GM18907 (cell line): ENCODE measurements around the gene MRPS18B.

Experiments used
- ATAC-seq: cut with Tn5 transposase; IDR thresholded peaks from one replicate; pipeline ENCODE4 v1.9.1; 2021; ENCODE audit warnings: mild to moderate bottlenecking, moderate library complexity; ENCODE audit not compliant: unreplicated experiment

MRPS18B gene

GRCh38 chr6:30617565-30618269 lies at the start of gene MRPS18B:
TSS of gene MRPS18B (plus strand) at chr6:30617840. CDS start at chr6:30617866, 26 bp downstream.
- ATAC-seq, result peak; percentile 80

- no peak for ATAC-seq
These were observed 49.4 kb upstream of the MRPS18B start for GRCh38 chr6:30568245-30568644.

GRCh38 chr6:30570263-30570662 lies 47.4 kb upstream of the MRPS18B start:
- ATAC-seq, result no peak

GRCh38 chr6:30570740-30571074 lies 46.9 kb upstream of the MRPS18B start:
- peak; percentile 21 for ATAC-seq

- peak; percentile 91 for ATAC-seq
These were observed 46.4 kb upstream of the MRPS18B start, which contains the start of gene ABCF1 for GRCh38 chr6:30571075-30571761. TSS of gene ABCF1 (plus strand) at chr6:30571442. CDS start at chr6:30571488, 46 bp downstream.

GRCh38 chr6:30571762-30572082 lies 45.9 kb upstream of the MRPS18B start:
- peak; percentile 1 for ATAC-seq

- no peak for ATAC-seq
These were observed 45.5 kb upstream of the MRPS18B start for GRCh38 chr6:30572148-30572547.

- ATAC-seq, result no peak
These were observed 44.5 kb upstream of the MRPS18B start for GRCh38 chr6:30573113-30573512.

GRCh38 chr6:30578051-30578450 lies 39.6 kb upstream of the MRPS18B start:
- ATAC-seq, result no peak

GRCh38 chr6:30583921-30584320 lies 33.7 kb upstream of the MRPS18B start:
- ATAC-seq, result no peak

- no peak for ATAC-seq
These were observed 27.8 kb upstream of the MRPS18B start for GRCh38 chr6:30589754-30590358.

- no peak for ATAC-seq
These were observed 27.1 kb upstream of the MRPS18B start for GRCh38 chr6:30590509-30590908.

GRCh38 chr6:30591008-30591407 lies 26.6 kb upstream of the MRPS18B start:
- ATAC-seq, result no peak

- ATAC-seq, result no peak
These were observed 25.4 kb upstream of the MRPS18B start for GRCh38 chr6:30592287-30592686.

GRCh38 chr6:30597315-30598144 lies 20.1 kb upstream of the MRPS18B start:
- ATAC-seq, result peak; percentile 52

GRCh38 chr6:30598912-30599624 lies 18.6 kb upstream of the MRPS18B start:
- no peak for ATAC-seq

GRCh38 chr6:30599625-30600324 lies 17.9 kb upstream of the MRPS18B start:
- no peak for ATAC-seq

GRCh38 chr6:30600451-30600961 lies 17.1 kb upstream of the MRPS18B start:
- ATAC-seq, result no peak

GRCh38 chr6:30601436-30601814 lies 16.2 kb upstream of the MRPS18B start:
- no peak for ATAC-seq
